HFFc6 (cell line): Measurements from ENCODE around the gene NCKAP5L. TPM values are rescaled to one million over a fixed set of nuclear protein-coding genes. Genes with fewer than 3 reads are reported as not detected.

ENCODE experiments used
- DNase-seq: peaks from one replicate; pipeline ENCODE4 v3.0.0-alpha.2; 2018
- H3K27ac Mint-ChIP-seq: 2 replicates; pipeline ENCODE4 v1.8.0; 2020; ENCODE audit warnings: mild to moderate bottlenecking, mixed read lengths
- H3K27me3 Mint-ChIP-seq: 2 replicates; pipeline ENCODE4 v1.8.0; 2021; ENCODE audit warnings: mild to moderate bottlenecking, moderate library complexity, mixed read lengths; ENCODE audit not compliant: insufficient read depth
- H3K36me3 Mint-ChIP-seq: 2 replicates; pipeline ENCODE4 v1.8.0; 2021; ENCODE audit warnings: low read depth, mixed read lengths
- H3K4me1 Mint-ChIP-seq: 2 replicates; pipeline ENCODE4 v1.8.0; 2020; ENCODE audit warnings: low read depth, mixed read lengths
- H3K4me3 Mint-ChIP-seq: 2 replicates; pipeline ENCODE4 v1.8.0; 2020; ENCODE audit warnings: mild to moderate bottlenecking, moderate library complexity, mixed read lengths
- H3K9me3 Mint-ChIP-seq: 2 replicates; pipeline ENCODE4 v1.8.0; 2020; ENCODE audit warnings: mild to moderate bottlenecking, mixed read lengths
- CTCF ChIP-seq: fragments of 200-600 bp; sonication (generic); IDR thresholded peaks from 2 replicates; pipeline ENCODE4 v1.5.0; 2021; ENCODE audit warnings: antibody characterized with exemption, mild to moderate bottlenecking
- total RNA-seq, 6 experiments: library from RNA; stranded (reverse); fragmentation: NEBNext Ultra II Directional; extraction: Animal tissue kit (Norgen Biotek cat#: 25700); gene quantifications; 2 replicates in 1 of 6; 3 replicates in 5 of 6; pipeline ENCODE4 v1.2.3, GENCODE V29; 2021

The NCKAP5L gene
- total RNA-seq, 6 experiments from 2014 or later, result 24.4 to 37.5 (median 25.0) TPM

- Mint-ChIP-seq H3K36me3 (no peaks in the 10 kb centered on the region), H3K4me1 (peaks cover 61% of the 10 kb centered on the region), H3K9me3 (no peaks in the 10 kb centered on the region), H3K27me3 (peaks cover 17% of the 10 kb centered on the region), H3K27ac (peak overlapping the region; percentile 78), H3K4me3 (peak overlapping the region; percentile 39)
- TF ChIP-seq CTCF, result no peak
- no peak for DNase-seq
These were observed 41.7 kb upstream of the NCKAP5L start for GRCh38 chr12:49869816-49870500.

GRCh38 chr12:49868952-49869815 is 41.0 kb upstream of the NCKAP5L start:
- no peaks in the 10 kb centered on the region for H3K9me3 Mint-ChIP-seq
- peak overlapping the region; percentile 78 for H3K27ac Mint-ChIP-seq
- H3K4me1 Mint-ChIP-seq, result peaks cover 66% of the 10 kb centered on the region
- DNase-seq, result peak; percentile 99
- TF ChIP-seq CTCF, result no peak
- no peaks in the 10 kb centered on the region for H3K36me3 Mint-ChIP-seq
- H3K4me3 Mint-ChIP-seq, result peak overlapping the region; percentile 39
- peaks cover 22% of the 10 kb centered on the region for H3K27me3 Mint-ChIP-seq

GRCh38 chr12:49868449-49868848 is 40.2 kb upstream of the NCKAP5L start:
- no peak for TF ChIP-seq CTCF
- Mint-ChIP-seq H3K27ac (peak overlapping the region; percentile 78), H3K9me3 (no peaks in the 10 kb centered on the region), H3K4me3 (no peak overlapping the region), H3K36me3 (no peaks in the 10 kb centered on the region), H3K4me1 (peaks cover 60% of the 10 kb centered on the region), H3K27me3 (peaks cover 23% of the 10 kb centered on the region)
- DNase-seq, result no peak

GRCh38 chr12:49867570-49868341 is 39.5 kb upstream of the NCKAP5L start:
- no peaks in the 10 kb centered on the region for H3K9me3 Mint-ChIP-seq
- H3K36me3 Mint-ChIP-seq, result no peaks in the 10 kb centered on the region
- H3K4me3 Mint-ChIP-seq, result no peak overlapping the region
- no peak overlapping the region for H3K27ac Mint-ChIP-seq
- no peak for DNase-seq
- H3K27me3 Mint-ChIP-seq, result peaks cover 24% of the 10 kb centered on the region
- no peak for TF ChIP-seq CTCF
- peaks cover 53% of the 10 kb centered on the region for H3K4me1 Mint-ChIP-seq

- no peaks in the 10 kb centered on the region for H3K9me3 Mint-ChIP-seq
These were observed 38.8 kb upstream of the NCKAP5L start for GRCh38 chr12:49866859-49867569.

More at GRCh38 chr12:49866859-49867569, 38.8 kb upstream of the NCKAP5L start:
- Mint-ChIP-seq H3K27ac (no peak overlapping the region), H3K36me3 (no peaks in the 10 kb centered on the region), H3K4me3 (no peak overlapping the region), H3K4me1 (peaks cover 46% of the 10 kb centered on the region), H3K27me3 (peaks cover 24% of the 10 kb centered on the region)
- peak; percentile 30 for DNase-seq
- TF ChIP-seq CTCF, result peak; percentile 97
